Bronchial epithelial cell (primary cell): ENCODE measurements around the gene STK32B. TPM values are rescaled to one million over a fixed set of nuclear protein-coding genes. Genes with fewer than 3 reads are reported as not detected.

Experiments
- DNase-seq: peaks from one replicate; pipeline ENCODE4 v3.0.0-alpha.2; 2010; ENCODE audit warnings: low read depth
- FAIRE-seq: peaks from 2 replicates; lab custom pipeline; 2011; peaks lifted over from hg19 to GRCh38; lab: Jason Lieb, UNC
- H3K27me3 ChIP-seq: 2 replicates; pipeline ENCODE4 v1.5.1; 2011; ENCODE audit warnings: low read length; ENCODE audit not compliant: control insufficient read depth, insufficient read depth
- H3K36me3 ChIP-seq: 2 replicates; pipeline ENCODE4 v1.5.1; 2011; ENCODE audit warnings: low read length; ENCODE audit not compliant: control insufficient read depth, insufficient read depth
- H3K4me3 ChIP-seq: 2 replicates; pipeline ENCODE4 v1.5.1; 2011; ENCODE audit warnings: mild to moderate bottlenecking, low read depth, low read length, control low read depth
- total RNA-seq: library from RNA; depleted of rRNA; stranded (reverse); fragments of >200 nt; gene quantifications from 2 replicates; pipeline ENCODE4 v1.2.1, GENCODE V29; 2014
- TF ChIP-seq, protein P1 (sequence below): IDR thresholded peaks from 2 replicates; pipeline ENCODE4 v1.5.1; 2011; ENCODE audit warnings: mild to moderate bottlenecking, moderate library complexity, low read length, control low read depth, inconsistent platforms; ENCODE audit not compliant: insufficient read depth, severe bottlenecking

STK32B gene
- total RNA-seq, 1 donor from 2014 or later = under 0.01 TPM

DNA sequence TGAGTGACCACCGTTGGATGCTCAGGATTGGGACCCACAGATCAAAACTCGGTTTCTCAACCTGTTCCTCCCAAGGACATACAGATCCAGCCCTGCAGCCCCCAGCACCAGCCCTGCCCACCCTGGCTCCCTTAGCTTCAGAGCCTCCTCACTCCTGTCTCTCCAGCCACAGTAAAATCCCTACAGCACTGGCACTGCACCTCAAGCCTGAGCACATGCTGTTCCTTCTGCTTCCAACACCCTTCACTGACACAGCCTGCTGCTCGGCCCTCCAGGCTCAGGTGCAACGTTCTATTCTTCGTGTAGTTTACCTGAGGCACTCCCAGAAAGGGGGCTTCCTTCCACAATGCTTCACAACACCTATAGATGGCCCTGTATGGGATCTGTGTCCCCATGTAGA is 493.5 kb downstream of the STK32B start:
- Histone ChIP-seq H3K27me3 (no peaks in the 10 kb centered on the region), H3K36me3 (no peaks in the 10 kb centered on the region), H3K4me3 (no peak overlapping the region)
- TF ChIP-seq, protein P1, sequence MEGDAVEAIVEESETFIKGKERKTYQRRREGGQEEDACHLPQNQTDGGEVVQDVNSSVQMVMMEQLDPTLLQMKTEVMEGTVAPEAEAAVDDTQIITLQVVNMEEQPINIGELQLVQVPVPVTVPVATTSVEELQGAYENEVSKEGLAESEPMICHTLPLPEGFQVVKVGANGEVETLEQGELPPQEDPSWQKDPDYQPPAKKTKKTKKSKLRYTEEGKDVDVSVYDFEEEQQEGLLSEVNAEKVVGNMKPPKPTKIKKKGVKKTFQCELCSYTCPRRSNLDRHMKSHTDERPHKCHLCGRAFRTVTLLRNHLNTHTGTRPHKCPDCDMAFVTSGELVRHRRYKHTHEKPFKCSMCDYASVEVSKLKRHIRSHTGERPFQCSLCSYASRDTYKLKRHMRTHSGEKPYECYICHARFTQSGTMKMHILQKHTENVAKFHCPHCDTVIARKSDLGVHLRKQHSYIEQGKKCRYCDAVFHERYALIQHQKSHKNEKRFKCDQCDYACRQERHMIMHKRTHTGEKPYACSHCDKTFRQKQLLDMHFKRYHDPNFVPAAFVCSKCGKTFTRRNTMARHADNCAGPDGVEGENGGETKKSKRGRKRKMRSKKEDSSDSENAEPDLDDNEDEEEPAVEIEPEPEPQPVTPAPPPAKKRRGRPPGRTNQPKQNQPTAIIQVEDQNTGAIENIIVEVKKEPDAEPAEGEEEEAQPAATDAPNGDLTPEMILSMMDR = no peak
- no peak for FAIRE-seq
- DNase-seq = no peak

DNA sequence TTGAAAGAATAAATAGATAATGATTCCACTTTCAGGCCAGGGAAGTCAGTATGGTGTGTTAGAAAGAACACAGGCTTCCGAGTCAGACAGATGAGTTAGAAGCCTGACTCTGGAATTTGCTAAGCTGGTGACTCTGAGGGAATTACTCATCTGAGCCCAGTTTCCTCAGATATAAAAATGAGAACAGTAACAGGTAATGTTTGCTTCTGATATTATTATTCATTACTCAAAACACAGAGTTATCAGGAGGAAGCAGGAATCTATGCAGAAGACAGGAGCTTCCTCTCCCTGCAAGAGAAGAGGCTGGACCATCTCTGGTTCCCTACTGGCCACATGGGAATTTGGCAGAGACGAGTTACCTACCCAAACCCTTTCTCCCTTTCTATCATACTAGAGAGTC is 494.0 kb downstream of the STK32B start:
- H3K36me3 ChIP-seq = no peaks in the 10 kb centered on the region
- TF ChIP-seq, protein P1 = no peak
- no peak overlapping the region for H3K4me3 ChIP-seq
- DNase-seq = peak; percentile 43
- no peak for FAIRE-seq
- no peaks in the 10 kb centered on the region for H3K27me3 ChIP-seq

- Histone ChIP-seq H3K27me3 (no peaks in the 10 kb centered on the region), H3K4me3 (no peak overlapping the region), H3K36me3 (no peaks in the 10 kb centered on the region)
- DNase-seq = no peak
- no peak for FAIRE-seq
- TF ChIP-seq, protein P1 = no peak
These were observed 496.5 kb downstream of the STK32B start for GRCh38 chr4:5547651-5548249.

Other genes with a start within 250 kb of the STK32B start
- under 0.01 and 0.26 TPM in 2 replicates for gene MSX1, start 191.8 kb upstream of the STK32B start, total RNA-seq
- not detected in 2 replicates for gene CYTL1, start 32.0 kb upstream of the STK32B start, total RNA-seq